A673 (cell line): Measurements from ENCODE around the gene CLEC2A. TPM values are rescaled to one million over a fixed set of nuclear protein-coding genes. Genes with fewer than 3 reads are reported as not detected.
"Not testable (repeated sequence)": the region's sequence is repeated elsewhere in the genome, so short reads cannot be mapped to it uniquely, and the experiment has no call there.

Experiments used
- Bru-seq: library from RNA; stranded (reverse); fragments of 400-500 nt; gene quantifications from one replicate; lab custom pipeline; 2021; lab: Mats Ljungman, UMichigan
- BruChase-seq, 2 experiments: library from RNA; stranded (reverse); fragments of 400-500 nt; gene quantifications; one replicate each; lab custom pipeline; 2021; lab: Mats Ljungman, UMichigan
- BruUV-seq: library from RNA; stranded (reverse); fragments of 400-500 nt; replicated peaks from 2 replicates; lab custom pipeline; 2021; lab: Mats Ljungman, UMichigan
- CTCF ChIA-PET: fragments of 300-600 bp; sonication (Branson Sonifier 250); formaldehyde crosslinking; loops from one replicate; lab custom pipeline; 2022; ENCODE audit warnings: antibody characterized with exemption; lab: Charles Lee
- POLR2A ChIA-PET: fragments of 300-600 bp; sonication (Branson Sonifier 250); formaldehyde crosslinking; loops from one replicate; lab custom pipeline; 2022; ENCODE audit warnings: antibody characterized with exemption; ENCODE audit not compliant: low non-redundant PET; lab: Charles Lee
- DNase-seq: peaks from one replicate; pipeline ENCODE4 v3.0.0-alpha.2; 2015; ENCODE audit warnings: low spot score
- H3K27ac ChIP-seq: fragments of 200-600 bp; sonication (generic); 2 replicates; pipeline ENCODE4 v1.5.1; 2016; ENCODE audit warnings: mixed run types, low read depth, mild to moderate bottlenecking, mixed read lengths, antibody characterized with exemption, low read length; ENCODE audit not compliant: poor library complexity, severe bottlenecking
- H3K27me3 ChIP-seq: fragments of 200-600 bp; sonication (generic); replicated peaks from 2 replicates; pipeline ENCODE4 v1.6.1; 2017; ENCODE audit warnings: mixed run types, low read depth, mild to moderate bottlenecking, mixed read lengths, antibody characterized with exemption, low read length; ENCODE audit not compliant: insufficient read depth, poor library complexity
- H3K36me3 ChIP-seq: fragments of 200-600 bp; sonication (generic); 2 replicates; pipeline ENCODE4 v1.6.1; 2016; ENCODE audit warnings: mixed run types, mild to moderate bottlenecking, mixed read lengths, antibody characterized with exemption, low read length; ENCODE audit not compliant: insufficient read depth, poor library complexity, severe bottlenecking
- H3K4me1 ChIP-seq: fragments of 200-600 bp; sonication (generic); 2 replicates; pipeline ENCODE4 v1.6.1; 2017; ENCODE audit warnings: mixed run types, mild to moderate bottlenecking, mixed read lengths, antibody characterized with exemption, low read length; ENCODE audit not compliant: insufficient read depth, poor library complexity, severe bottlenecking
- H3K4me3 ChIP-seq: fragments of 200-600 bp; sonication (generic); 2 replicates; pipeline ENCODE4 v1.5.1; 2016; ENCODE audit warnings: low read depth, mixed run types, mild to moderate bottlenecking, mixed read lengths, low read length; ENCODE audit not compliant: poor library complexity, severe bottlenecking
- H3K9me3 ChIP-seq: fragments of 200-600 bp; sonication (generic); 2 replicates; pipeline ENCODE4 v1.6.1; 2016; ENCODE audit warnings: mixed run types, low read depth, mild to moderate bottlenecking, mixed read lengths, antibody characterized with exemption, low read length; ENCODE audit not compliant: poor library complexity, severe bottlenecking
- EZH2 ChIP-seq: fragments of 200-600 bp; sonication (generic); IDR thresholded peaks from 2 replicates; pipeline ENCODE4 v1.6.1; 2017; ENCODE audit warnings: borderline replicate concordance, low read depth, mild to moderate bottlenecking, mixed read lengths, antibody characterized with exemption, low read length; ENCODE audit not compliant: poor library complexity, severe bottlenecking
- intact Hi-C: fragments of 100-400 bp; cut with micrococcal nuclease; formaldehyde crosslinking; loops from one replicate; pipeline ENCODE4 v1.10.0; 2022; ENCODE audit not compliant: unreplicated experiment
- long read RNA-seq: library from polyadenylated mRNA; stranded (forward); transcript quantifications from one replicate; pipeline ENCODE4 v2.0.0, GENCODE V29; 2022
- total RNA-seq: library from RNA; stranded (reverse); gene quantifications from 2 replicates; pipeline ENCODE4 v1.2.3, GENCODE V29; 2021
- TF ChIP-seq, protein P1 (sequence below): fragments of 300-800, 200-600 bp; sonication (generic); conservative IDR thresholded peaks from 2 replicates; pipeline ENCODE4 v1.5.1; 2017; ENCODE audit warnings: low read depth, mild to moderate bottlenecking, antibody characterized with exemption, low read length, moderate library complexity, mixed read lengths

CLEC2A gene, protein sequence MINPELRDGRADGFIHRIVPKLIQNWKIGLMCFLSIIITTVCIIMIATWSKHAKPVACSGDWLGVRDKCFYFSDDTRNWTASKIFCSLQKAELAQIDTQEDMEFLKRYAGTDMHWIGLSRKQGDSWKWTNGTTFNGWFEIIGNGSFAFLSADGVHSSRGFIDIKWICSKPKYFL
- total RNA-seq (not detected in 2 replicates), Bru-seq, nascent RNA (percentile 3 among the genes with signal in this experiment), BruChase-seq, experiment 1, labeled RNA remaining after a 2-hour chase (not detected), BruChase-seq, experiment 2, labeled RNA remaining after a 6-hour chase (percentile 5 among the genes with signal in this experiment)
- long read RNA-seq, result 0 reads

DNA sequence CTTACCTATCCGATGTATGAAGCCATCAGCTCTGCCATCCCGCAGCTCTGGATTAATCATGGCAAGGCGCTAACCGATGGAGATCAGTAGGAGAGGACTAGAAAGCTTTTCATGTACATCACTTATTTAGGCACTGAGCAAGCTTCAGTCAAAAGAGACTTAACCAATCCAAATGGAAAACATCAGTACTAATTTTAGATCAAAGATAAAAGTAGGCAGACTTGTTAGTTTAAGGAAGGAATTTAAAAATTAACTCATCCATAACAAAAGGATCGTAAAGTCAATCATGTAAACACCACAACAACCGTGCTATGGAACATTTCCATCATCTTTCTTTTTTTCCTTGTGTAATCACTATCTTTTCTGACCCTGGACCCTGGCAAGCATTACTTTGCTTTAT is at the start of gene CLEC2A:
CLEC2A (minus strand) TSS at position 101 of the 400 bp plus-strand sequence; CDS start at position 60, 41 bp downstream.
- no peaks in the 10 kb centered on the region for H3K4me1 ChIP-seq
- intact Hi-C loops, result no loop called here
- no peaks in the 10 kb centered on the region for H3K9me3 ChIP-seq
- no peak within 1 kb of the TSS for H3K27ac ChIP-seq
- ChIA-PET POLR2A (no interaction called here), CTCF (no interaction called here)
- H3K27me3 ChIP-seq, result peaks cover 34% of the 10 kb centered on the region
- H3K36me3 ChIP-seq, result no peaks in the 10 kb centered on the region
- BruUV-seq, result no TSS peak
- TF ChIP-seq, protein P1, sequence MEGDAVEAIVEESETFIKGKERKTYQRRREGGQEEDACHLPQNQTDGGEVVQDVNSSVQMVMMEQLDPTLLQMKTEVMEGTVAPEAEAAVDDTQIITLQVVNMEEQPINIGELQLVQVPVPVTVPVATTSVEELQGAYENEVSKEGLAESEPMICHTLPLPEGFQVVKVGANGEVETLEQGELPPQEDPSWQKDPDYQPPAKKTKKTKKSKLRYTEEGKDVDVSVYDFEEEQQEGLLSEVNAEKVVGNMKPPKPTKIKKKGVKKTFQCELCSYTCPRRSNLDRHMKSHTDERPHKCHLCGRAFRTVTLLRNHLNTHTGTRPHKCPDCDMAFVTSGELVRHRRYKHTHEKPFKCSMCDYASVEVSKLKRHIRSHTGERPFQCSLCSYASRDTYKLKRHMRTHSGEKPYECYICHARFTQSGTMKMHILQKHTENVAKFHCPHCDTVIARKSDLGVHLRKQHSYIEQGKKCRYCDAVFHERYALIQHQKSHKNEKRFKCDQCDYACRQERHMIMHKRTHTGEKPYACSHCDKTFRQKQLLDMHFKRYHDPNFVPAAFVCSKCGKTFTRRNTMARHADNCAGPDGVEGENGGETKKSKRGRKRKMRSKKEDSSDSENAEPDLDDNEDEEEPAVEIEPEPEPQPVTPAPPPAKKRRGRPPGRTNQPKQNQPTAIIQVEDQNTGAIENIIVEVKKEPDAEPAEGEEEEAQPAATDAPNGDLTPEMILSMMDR, result no peak
- no peak for TF ChIP-seq EZH2
- no peak within 1 kb of the TSS for H3K4me3 ChIP-seq
- no peak for DNase-seq

DNA sequence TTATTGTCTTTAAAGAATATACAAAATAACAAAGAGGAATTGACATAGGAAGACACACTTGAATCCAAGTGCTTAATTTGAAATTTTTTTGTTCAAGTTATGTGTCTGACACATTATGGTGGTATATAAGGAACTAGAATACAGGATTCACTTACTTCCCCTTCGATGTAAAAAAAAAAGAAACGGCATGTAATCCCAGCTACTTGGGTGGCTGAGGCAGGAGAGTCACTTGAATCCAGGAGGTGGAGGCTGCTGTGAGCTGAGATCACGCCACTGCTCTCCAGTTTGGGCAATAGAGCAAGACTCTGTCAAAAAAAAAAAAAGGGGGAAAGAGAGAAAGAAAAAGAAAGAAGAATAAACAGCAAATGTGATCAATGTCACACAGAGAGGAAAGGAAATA is 48.0 kb upstream of the CLEC2A start:
- no peak for DNase-seq

DNA sequence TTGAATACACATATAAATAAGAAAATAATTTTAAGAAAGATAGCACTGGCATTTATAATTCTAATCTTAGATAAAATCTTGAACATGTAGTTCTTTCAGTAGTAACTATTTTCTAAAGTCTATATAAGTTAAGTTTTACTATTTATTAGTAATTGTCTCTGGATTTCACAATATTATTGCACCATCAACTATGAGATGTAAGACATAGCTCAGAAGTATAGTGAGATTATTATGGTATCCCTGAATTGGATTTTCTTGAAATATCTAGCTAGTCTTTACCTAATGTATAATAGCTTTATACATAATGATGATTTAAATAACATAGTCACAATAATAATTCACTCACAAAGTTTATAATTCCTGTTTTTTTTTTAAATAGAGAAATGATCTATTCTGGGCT is 45.7 kb upstream of the CLEC2A start:
- ChIA-PET CTCF (no interaction called here), POLR2A (no interaction called here)
- H3K27ac ChIP-seq, result no peak overlapping the region
- TF ChIP-seq EZH2, result no peak
- TF ChIP-seq, protein P1, result no peak
- no peaks in the 10 kb centered on the region for H3K9me3 ChIP-seq
- intact Hi-C loops, result no loop called here
- no peaks in the 10 kb centered on the region for H3K4me1 ChIP-seq
- no TSS peak for BruUV-seq
- H3K27me3 ChIP-seq, result peaks cover 13% of the 10 kb centered on the region
- no peaks in the 10 kb centered on the region for H3K36me3 ChIP-seq
- no peak overlapping the region for H3K4me3 ChIP-seq
- no peak for DNase-seq

More for the DNA sequence above, 48.0 kb upstream of the CLEC2A start:
- Histone ChIP-seq H3K4me1 (no peaks in the 10 kb centered on the region), H3K4me3 (no peak overlapping the region), H3K27ac (no peak overlapping the region), H3K9me3 (no peaks in the 10 kb centered on the region), H3K27me3 (peaks cover 14% of the 10 kb centered on the region), H3K36me3 (no peaks in the 10 kb centered on the region)
- ChIA-PET POLR2A (no interaction called here), CTCF (no interaction called here)
- TF ChIP-seq, protein P1, result no peak
- no peak for TF ChIP-seq EZH2
- intact Hi-C loops, result no loop called here
- BruUV-seq, result no TSS peak

DNA sequence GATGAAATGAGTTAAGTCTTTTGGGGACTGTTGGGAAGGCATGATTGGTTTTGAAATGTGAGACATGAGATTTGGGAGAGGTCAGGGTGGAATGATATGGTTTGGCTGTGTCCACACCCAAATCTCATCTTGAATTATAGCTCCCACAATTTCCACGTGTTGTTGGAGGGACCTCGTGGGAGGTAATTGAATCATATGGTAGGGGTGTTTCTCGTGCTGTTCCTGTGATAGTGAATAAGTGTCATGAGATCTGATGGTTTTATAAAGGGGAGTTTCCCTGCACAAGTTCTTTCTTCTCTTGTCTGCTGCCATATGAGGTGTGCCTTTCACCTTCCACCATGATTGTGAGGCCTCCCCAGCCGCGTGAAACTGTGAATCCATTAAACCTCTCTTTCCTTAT is 44.5 kb upstream of the CLEC2A start:
- H3K4me1 ChIP-seq, H3K36me3 ChIP-seq, intact Hi-C loops, H3K9me3 ChIP-seq, H3K4me3 ChIP-seq, CTCF ChIA-PET, BruUV-seq, H3K27ac ChIP-seq, POLR2A ChIA-PET, DNase-seq: not testable (repeated sequence)
- peaks cover 15% of the 10 kb centered on the region for H3K27me3 ChIP-seq
